ENCODE data around the gene CCNJL. TPM values are rescaled to one million over a fixed set of nuclear protein-coding genes. Genes with fewer than 3 reads are reported as not detected.

The CCNJL gene
- total RNA-seq, 1 donor from 2014 or later: 9.4 TPM

- no peaks in the 10 kb centered on the region for H3K9me3 Mint-ChIP-seq
Measured at GRCh38 chr5:160291467-160291866, 20.9 kb downstream of the CCNJL start.

GRCh38 chr5:160290751-160291150 lies 21.6 kb downstream of the CCNJL start:
- H4K20me1 ChIP-seq (ENCODE audit: low read depth): peaks cover 76% of the 10 kb centered on the region
- H3K9ac ChIP-seq: no peak overlapping the region
- H3K27me3 ChIP-seq: peaks cover 49% of the 10 kb centered on the region
- no peak overlapping the region for H3K4me2 ChIP-seq
- peaks cover 57% of the 10 kb centered on the region for H3K4me1 Mint-ChIP-seq
- TF ChIP-seq EZH2phosphoT487 (IDR thresholded peaks at IDR 0.05) (no peak), CTCF (IDR thresholded peaks at IDR 0.05) (no peak), EZH2 (IDR thresholded peaks at IDR 0.05) (no peak)
- no peak overlapping the region for H3K27ac Mint-ChIP-seq
- no peaks in the 10 kb centered on the region for H3K36me3 ChIP-seq
- peaks cover 25% of the 10 kb centered on the region for H3K4me1 ChIP-seq
- peaks cover 31% of the 10 kb centered on the region for H3F3A ChIP-seq (ENCODE audit: low read depth)
- peaks cover 15% of the 10 kb centered on the region for H3K79me2 ChIP-seq (ENCODE audit: low read depth)
- no peaks in the 10 kb centered on the region for H3K9me3 Mint-ChIP-seq
- peaks cover 10% of the 10 kb centered on the region for H3K36me3 Mint-ChIP-seq
- peaks cover 2% of the 10 kb centered on the region for H3K27me3 Mint-ChIP-seq (ENCODE audit: insufficient read depth, low read depth)
- no peaks in the 10 kb centered on the region for H3K9me3 ChIP-seq (ENCODE audit: low read depth)
- no peak overlapping the region for H3K4me3 Mint-ChIP-seq
- DNase-seq (ENCODE audit: low spot score): no peak
- no peak overlapping the region for H3K4me3 ChIP-seq
- no peak overlapping the region for H3K27ac ChIP-seq
- no peak overlapping the region for H2AFZ ChIP-seq (replicated peaks)

More at GRCh38 chr5:160291467-160291866, 20.9 kb downstream of the CCNJL start:
- Mint-ChIP-seq H3K4me1 (peaks cover 52% of the 10 kb centered on the region), H3K27ac (no peak overlapping the region), H3K4me3 (no peak overlapping the region), H3K36me3 (peaks cover 12% of the 10 kb centered on the region), H3K27me3 (ENCODE audit: insufficient read depth, low read depth) (peaks cover 2% of the 10 kb centered on the region)
- Histone ChIP-seq H3K9me3 (ENCODE audit: low read depth) (no peaks in the 10 kb centered on the region), H4K20me1 (ENCODE audit: low read depth) (peaks cover 69% of the 10 kb centered on the region), H3K4me3 (no peak overlapping the region), H2AFZ (replicated peaks) (no peak overlapping the region), H3K36me3 (no peaks in the 10 kb centered on the region), H3K27me3 (peaks cover 42% of the 10 kb centered on the region), H3K9ac (no peak overlapping the region), H3F3A (ENCODE audit: low read depth) (peaks cover 27% of the 10 kb centered on the region), H3K4me2 (no peak overlapping the region), H3K27ac (no peak overlapping the region), H3K4me1 (peaks cover 25% of the 10 kb centered on the region), H3K79me2 (ENCODE audit: low read depth) (peaks cover 9% of the 10 kb centered on the region)
- no peak for DNase-seq (ENCODE audit: low spot score)
- no peak for TF ChIP-seq EZH2 (IDR thresholded peaks at IDR 0.05)

- Mint-ChIP-seq H3K36me3 (peaks cover 11% of the 10 kb centered on the region), H3K4me1 (peaks cover 63% of the 10 kb centered on the region), H3K27ac (peak overlapping the region; percentile 87), H3K9me3 (no peaks in the 10 kb centered on the region), H3K4me3 (no peak overlapping the region), H3K27me3 (ENCODE audit: insufficient read depth, low read depth) (peaks cover 6% of the 10 kb centered on the region)
- peaks cover 59% of the 10 kb centered on the region for H3K27me3 ChIP-seq
- peaks cover 25% of the 10 kb centered on the region for H3K4me1 ChIP-seq
- peaks cover 31% of the 10 kb centered on the region for H3F3A ChIP-seq (ENCODE audit: low read depth)
- DNase-seq (ENCODE audit: low spot score): no peak
- H2AFZ ChIP-seq (replicated peaks): no peak overlapping the region
- peaks cover 81% of the 10 kb centered on the region for H4K20me1 ChIP-seq (ENCODE audit: low read depth)
- no peak for TF ChIP-seq CTCF (IDR thresholded peaks at IDR 0.05)
- TF ChIP-seq EZH2phosphoT487 (IDR thresholded peaks at IDR 0.05): no peak
- TF ChIP-seq EZH2 (IDR thresholded peaks at IDR 0.05): no peak
- no peak overlapping the region for H3K27ac ChIP-seq
- H3K9ac ChIP-seq: no peak overlapping the region
- H3K9me3 ChIP-seq (ENCODE audit: low read depth): no peaks in the 10 kb centered on the region
- H3K79me2 ChIP-seq (ENCODE audit: low read depth): peaks cover 15% of the 10 kb centered on the region
- H3K4me3 ChIP-seq: no peak overlapping the region
- H3K4me2 ChIP-seq: no peak overlapping the region
- H3K36me3 ChIP-seq: no peaks in the 10 kb centered on the region
Measured at GRCh38 chr5:160289721-160290120, 22.6 kb downstream of the CCNJL start.

GRCh38 chr5:160289356-160289651 lies 23.1 kb downstream of the CCNJL start:
- H3K27me3 Mint-ChIP-seq (ENCODE audit: insufficient read depth, low read depth): peaks cover 6% of the 10 kb centered on the region
- Histone ChIP-seq H2AFZ (replicated peaks) (no peak overlapping the region), H3K4me2 (no peak overlapping the region), H3K27me3 (peaks cover 63% of the 10 kb centered on the region), H3K4me1 (peaks cover 21% of the 10 kb centered on the region), H3K36me3 (no peaks in the 10 kb centered on the region), H4K20me1 (ENCODE audit: low read depth) (peaks cover 81% of the 10 kb centered on the region), H3F3A (ENCODE audit: low read depth) (peaks cover 31% of the 10 kb centered on the region), H3K9me3 (ENCODE audit: low read depth) (no peaks in the 10 kb centered on the region), H3K4me3 (no peak overlapping the region), H3K27ac (no peak overlapping the region), H3K79me2 (ENCODE audit: low read depth) (peaks cover 15% of the 10 kb centered on the region), H3K9ac (no peak overlapping the region)
- H3K4me1 Mint-ChIP-seq: peaks cover 59% of the 10 kb centered on the region
- TF ChIP-seq EZH2phosphoT487 (IDR thresholded peaks at IDR 0.05): no peak
- no peak for TF ChIP-seq EZH2 (IDR thresholded peaks at IDR 0.05)
- no peak for TF ChIP-seq CTCF (IDR thresholded peaks at IDR 0.05)
- H3K36me3 Mint-ChIP-seq: peaks cover 11% of the 10 kb centered on the region
- no peaks in the 10 kb centered on the region for H3K9me3 Mint-ChIP-seq
- peak overlapping the region; percentile 87 for H3K27ac Mint-ChIP-seq
- H3K4me3 Mint-ChIP-seq: no peak overlapping the region
- no peak for DNase-seq (ENCODE audit: low spot score)
